ENCODE data around the gene GPX4.

Gene GPX4

GRCh38 chr19:1147934-1148549 is 44.2 kb downstream of the GPX4 start:
- Histone ChIP-seq H3K9me3 (peaks cover 3% of the 10 kb centered on the region; the same call in 1 of the 2 replicates), H3K4me1 (no peaks in the 10 kb centered on the region), H3K9ac (no peak overlapping the region), H4K20me1 (peaks cover 58% of the 10 kb centered on the region), H3K4me2 (no peak overlapping the region), H3K36me3 (peaks cover 86% of the 10 kb centered on the region), H3K27ac (no peak overlapping the region), H3K27me3 (no peaks in the 10 kb centered on the region), H3K4me3 (no peak overlapping the region)
- no peak for TF ChIP-seq Cebpa-rat (IDR thresholded peaks at IDR 0.05)

- Histone ChIP-seq H3K9ac (no peak overlapping the region), H3K27ac (no peak overlapping the region), H3K9me3 (no peaks in the 10 kb centered on the region), H4K20me1 (peaks cover 71% of the 10 kb centered on the region), H3K36me3 (peaks cover 83% of the 10 kb centered on the region), H3K4me2 (no peak overlapping the region), H3K4me1 (no peaks in the 10 kb centered on the region), H3K27me3 (no peaks in the 10 kb centered on the region), H3K4me3 (no peak overlapping the region)
- no peak for TF ChIP-seq Cebpa-rat (IDR thresholded peaks at IDR 0.05)
Measured at GRCh38 chr19:1149259-1150045, 45.7 kb downstream of the GPX4 start.

GRCh38 chr19:1150333-1151036 is 46.7 kb downstream of the GPX4 start:
- no peak overlapping the region for H3K27ac ChIP-seq
- no peaks in the 10 kb centered on the region for H3K9me3 ChIP-seq
- H3K36me3 ChIP-seq: peaks cover 86% of the 10 kb centered on the region
- H3K27me3 ChIP-seq: no peaks in the 10 kb centered on the region
- no peak overlapping the region for H3K4me2 ChIP-seq
- no peak overlapping the region for H3K4me3 ChIP-seq
- H3K4me1 ChIP-seq: no peaks in the 10 kb centered on the region
- no peak overlapping the region for H3K9ac ChIP-seq
- TF ChIP-seq Cebpa-rat (IDR thresholded peaks at IDR 0.05): no peak
- peaks cover 81% of the 10 kb centered on the region for H4K20me1 ChIP-seq

GRCh38 chr19:1151037-1151724 is 47.4 kb downstream of the GPX4 start:
- Histone ChIP-seq H3K27ac (no peak overlapping the region), H3K4me3 (no peak overlapping the region), H3K27me3 (no peaks in the 10 kb centered on the region), H4K20me1 (peaks cover 81% of the 10 kb centered on the region), H3K9ac (no peak overlapping the region), H3K9me3 (no peaks in the 10 kb centered on the region), H3K4me2 (no peak overlapping the region), H3K36me3 (peaks cover 86% of the 10 kb centered on the region), H3K4me1 (no peaks in the 10 kb centered on the region)
- TF ChIP-seq Cebpa-rat (IDR thresholded peaks at IDR 0.05): no peak

GRCh38 chr19:1151917-1152587 is 48.3 kb downstream of the GPX4 start:
- Histone ChIP-seq H3K4me3 (no peak overlapping the region), H3K27me3 (no peaks in the 10 kb centered on the region), H3K9me3 (no peaks in the 10 kb centered on the region), H3K27ac (no peak overlapping the region), H3K4me2 (no peak overlapping the region), H3K4me1 (peaks cover 8% of the 10 kb centered on the region), H3K9ac (no peak overlapping the region), H3K36me3 (peaks cover 83% of the 10 kb centered on the region), H4K20me1 (peaks cover 85% of the 10 kb centered on the region)
- TF ChIP-seq Cebpa-rat (IDR thresholded peaks at IDR 0.05): no peak

GRCh38 chr19:1153891-1154730 is 50.3 kb downstream of the GPX4 start:
- no peak for TF ChIP-seq Cebpa-rat (IDR thresholded peaks at IDR 0.05)
- Histone ChIP-seq H3K4me2 (no peak overlapping the region), H3K9me3 (no peaks in the 10 kb centered on the region), H3K9ac (no peak overlapping the region), H3K4me3 (no peak overlapping the region), H3K27ac (no peak overlapping the region), H4K20me1 (peaks cover 95% of the 10 kb centered on the region), H3K4me1 (peaks cover 27% of the 10 kb centered on the region), H3K27me3 (no peaks in the 10 kb centered on the region), H3K36me3 (peaks cover 83% of the 10 kb centered on the region)

GRCh38 chr19:1154731-1155351 is 51.0 kb downstream of the GPX4 start:
- no peak overlapping the region for H3K9ac ChIP-seq
- peaks cover 28% of the 10 kb centered on the region for H3K4me1 ChIP-seq
- H3K9me3 ChIP-seq: no peaks in the 10 kb centered on the region
- no peak overlapping the region for H3K4me3 ChIP-seq
- TF ChIP-seq Cebpa-rat (IDR thresholded peaks at IDR 0.05): no peak
- H3K27me3 ChIP-seq: no peaks in the 10 kb centered on the region
- H4K20me1 ChIP-seq: peaks cover 91% of the 10 kb centered on the region
- H3K27ac ChIP-seq: no peak overlapping the region
- peaks cover 76% of the 10 kb centered on the region for H3K36me3 ChIP-seq
- no peak overlapping the region for H3K4me2 ChIP-seq
